ENCODE measurements around the gene SLC7A6. TPM values are rescaled to one million over a fixed set of nuclear protein-coding genes. Genes with fewer than 3 reads are reported as not detected.

The SLC7A6 gene
- polyA plus RNA-seq, 3 donors = 4.3 to 47.7 (median 5.5) TPM

DNA sequence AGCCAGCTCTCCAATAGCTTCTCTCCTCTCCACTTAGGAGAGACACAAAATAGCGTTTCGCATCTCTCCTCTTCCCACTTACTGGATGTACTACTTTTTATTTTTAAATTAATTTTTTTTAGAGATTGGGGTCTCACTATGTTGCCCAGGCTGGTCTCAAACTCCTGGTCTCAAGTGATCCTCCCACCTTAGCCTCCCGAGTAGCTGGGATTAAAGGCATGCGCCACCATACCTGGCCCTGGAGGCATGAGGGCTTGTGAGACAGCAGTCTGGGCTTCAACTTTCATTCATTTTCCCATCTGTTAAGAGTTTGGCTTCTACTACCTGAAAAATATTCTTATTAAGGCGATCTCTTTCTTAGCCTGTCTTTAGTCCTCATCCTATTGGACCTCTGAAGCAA, 28.1 kb downstream of the SLC7A6 start:
- intact Hi-C loops (cut with micrococcal nuclease) = no loop called here
- Histone ChIP-seq H3K9me3 (replicated peaks in 1 of 2; ENCODE audit: control insufficient read depth in 1 of 2, insufficient read depth in 1 of 2, low read length in 2 of 2) (no peaks in the 10 kb centered on the region), H3K27ac (ENCODE audit: low read depth in 1 of 2, low read length in 2 of 2) (peak overlapping the region in 1 of 2 donors; percentile 0), H3K4me1 (ENCODE audit: control insufficient read depth in 1 of 2, insufficient read depth in 2 of 2, low read length in 2 of 2) (peaks cover 35 to 38% of the 10 kb centered on the region in 2 donors), H3K27me3 (ENCODE audit: control insufficient read depth in 2 of 2, insufficient read depth in 2 of 2, low read length in 2 of 2) (no peaks in the 10 kb centered on the region), H3K79me2 (ENCODE audit: insufficient read depth, low read length) (peaks cover 1% of the 10 kb centered on the region), H2AFZ (ENCODE audit: insufficient read depth, low read depth, low read length, poor library complexity, severe bottlenecking) (no peak overlapping the region), H3K4me2 (replicated peaks; ENCODE audit: extremely low read depth, low read length, poor library complexity, severe bottlenecking) (no peak overlapping the region), H3K4me3 (replicated peaks in 1 of 3; ENCODE audit: low read depth in 2 of 3, low read length in 3 of 3) (no peak overlapping the region), H3K36me3 (replicated peaks in 1 of 2; ENCODE audit: control insufficient read depth in 1 of 2, insufficient read depth in 2 of 2, low read length in 2 of 2) (peaks cover 56 to 86% of the 10 kb centered on the region in 2 donors), H4K20me1 (ENCODE audit: insufficient read depth, low read length) (no peaks in the 10 kb centered on the region), H3K9ac (ENCODE audit: insufficient read depth, low read length, poor library complexity, severe bottlenecking) (no peak overlapping the region)
- Mint-ChIP-seq H3K4me1 (peaks cover 41% of the 10 kb centered on the region), H3K4me3 (no peak overlapping the region), H3K27ac (no peak overlapping the region), H3K9me3 (no peaks in the 10 kb centered on the region), H3K36me3 (peaks cover 77 to 84% of the 10 kb centered on the region in 2 donors), H3K27me3 (ENCODE audit: low read depth in 3 of 3) (no peaks in the 10 kb centered on the region)
- TF ChIP-seq, protein P1, sequence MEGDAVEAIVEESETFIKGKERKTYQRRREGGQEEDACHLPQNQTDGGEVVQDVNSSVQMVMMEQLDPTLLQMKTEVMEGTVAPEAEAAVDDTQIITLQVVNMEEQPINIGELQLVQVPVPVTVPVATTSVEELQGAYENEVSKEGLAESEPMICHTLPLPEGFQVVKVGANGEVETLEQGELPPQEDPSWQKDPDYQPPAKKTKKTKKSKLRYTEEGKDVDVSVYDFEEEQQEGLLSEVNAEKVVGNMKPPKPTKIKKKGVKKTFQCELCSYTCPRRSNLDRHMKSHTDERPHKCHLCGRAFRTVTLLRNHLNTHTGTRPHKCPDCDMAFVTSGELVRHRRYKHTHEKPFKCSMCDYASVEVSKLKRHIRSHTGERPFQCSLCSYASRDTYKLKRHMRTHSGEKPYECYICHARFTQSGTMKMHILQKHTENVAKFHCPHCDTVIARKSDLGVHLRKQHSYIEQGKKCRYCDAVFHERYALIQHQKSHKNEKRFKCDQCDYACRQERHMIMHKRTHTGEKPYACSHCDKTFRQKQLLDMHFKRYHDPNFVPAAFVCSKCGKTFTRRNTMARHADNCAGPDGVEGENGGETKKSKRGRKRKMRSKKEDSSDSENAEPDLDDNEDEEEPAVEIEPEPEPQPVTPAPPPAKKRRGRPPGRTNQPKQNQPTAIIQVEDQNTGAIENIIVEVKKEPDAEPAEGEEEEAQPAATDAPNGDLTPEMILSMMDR (IDR thresholded peaks at IDR 0.05) = no peak
- no CpG with 5 or more reads among the region's 5 CpGs for WGBS (ENCODE audit: insufficient coverage)
- DNase-seq = no peak

DNA sequence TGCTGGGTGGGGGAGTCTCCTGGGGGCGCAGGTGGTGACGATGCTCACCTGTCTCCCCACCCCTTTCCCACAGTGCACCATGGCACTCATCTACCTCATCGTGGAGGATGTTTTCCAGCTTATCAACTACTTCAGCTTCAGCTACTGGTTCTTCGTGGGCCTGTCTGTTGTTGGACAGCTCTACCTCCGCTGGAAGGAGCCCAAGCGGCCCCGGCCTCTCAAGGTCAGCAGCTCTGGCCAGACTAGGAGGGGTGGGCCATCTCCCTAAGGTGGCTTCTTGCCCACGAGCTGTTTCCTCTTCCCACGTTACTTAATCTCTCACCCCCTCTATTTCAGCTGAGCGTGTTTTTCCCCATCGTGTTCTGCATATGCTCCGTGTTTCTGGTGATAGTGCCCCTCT, 32.0 kb downstream of the SLC7A6 start:
- peaks cover 11 to 13% of the 10 kb centered on the region in 2 donors for H3K4me1 ChIP-seq (ENCODE audit: control insufficient read depth in 1 of 2, insufficient read depth in 2 of 2, low read length in 2 of 2)
- H3K27me3 ChIP-seq (ENCODE audit: control insufficient read depth in 2 of 2, insufficient read depth in 2 of 2, low read length in 2 of 2) = no peaks in the 10 kb centered on the region
- no peak overlapping the region for H3K4me3 ChIP-seq (replicated peaks in 1 of 3; ENCODE audit: low read depth in 2 of 3, low read length in 3 of 3)
- H3K36me3 Mint-ChIP-seq = peaks cover 89 to 97% of the 10 kb centered on the region in 2 donors
- 43% methylated on average over 5 of the region's 12 CpGs for WGBS (ENCODE audit: insufficient coverage)
- no peak overlapping the region for H3K4me3 Mint-ChIP-seq
- peaks cover 18% of the 10 kb centered on the region for H3K4me1 Mint-ChIP-seq
- intact Hi-C loops (cut with micrococcal nuclease) = no loop called here
- peak overlapping the region in 1 of 2 donors; percentile 65 for H3K27ac ChIP-seq (ENCODE audit: low read depth in 1 of 2, low read length in 2 of 2)
- H4K20me1 ChIP-seq (ENCODE audit: insufficient read depth, low read length) = peaks cover 7% of the 10 kb centered on the region
- no peaks in the 10 kb centered on the region for H3K9me3 ChIP-seq (replicated peaks in 1 of 2; ENCODE audit: control insufficient read depth in 1 of 2, insufficient read depth in 1 of 2, low read length in 2 of 2)
- H3K79me2 ChIP-seq (ENCODE audit: insufficient read depth, low read length) = no peaks in the 10 kb centered on the region
- H3K9me3 Mint-ChIP-seq = no peaks in the 10 kb centered on the region
- no peak overlapping the region for H3K9ac ChIP-seq (ENCODE audit: insufficient read depth, low read length, poor library complexity, severe bottlenecking)
- H3K4me2 ChIP-seq (replicated peaks; ENCODE audit: extremely low read depth, low read length, poor library complexity, severe bottlenecking) = no peak overlapping the region
- no peak for DNase-seq
- H3K27ac Mint-ChIP-seq = peak overlapping the region in 6 of 7 donors; percentile 68 to 88 (median 82)
- TF ChIP-seq, protein P1 (IDR thresholded peaks at IDR 0.05) = no peak
- no peaks in the 10 kb centered on the region for H3K27me3 Mint-ChIP-seq (ENCODE audit: low read depth in 3 of 3)
- peaks cover 84 to 100% of the 10 kb centered on the region in 2 donors for H3K36me3 ChIP-seq (replicated peaks in 1 of 2; ENCODE audit: control insufficient read depth in 1 of 2, insufficient read depth in 2 of 2, low read length in 2 of 2)
- no peak overlapping the region for H2AFZ ChIP-seq (ENCODE audit: insufficient read depth, low read depth, low read length, poor library complexity, severe bottlenecking)
